Hepatocyte (in vitro differentiated cells): ENCODE data around the gene CLEC2A. TPM values are rescaled to one million over a fixed set of nuclear protein-coding genes. Genes with fewer than 3 reads are reported as not detected.
"Not testable (repeated sequence)": the region's sequence is repeated elsewhere in the genome, so short reads cannot be mapped to it uniquely, and the experiment has no call there.

Experiments
- DNase-seq: peaks from one replicate; pipeline ENCODE4 v3.0.0-alpha.2; 2016; ENCODE audit warnings: low spot score
- H2AFZ ChIP-seq: fragments of 200-600 bp; sonication (generic); 2 replicates; pipeline ENCODE4 v1.6.0; 2016; ENCODE audit warnings: antibody characterized with exemption, mild to moderate bottlenecking
- H3K27ac ChIP-seq: fragments of 200-600 bp; sonication (generic); 2 replicates; pipeline ENCODE4 v1.5.1; 2016; ENCODE audit warnings: mild to moderate bottlenecking
- H3K27me3 ChIP-seq: fragments of 200-600 bp; sonication (generic); 2 replicates; pipeline ENCODE4 v1.6.1; 2016
- H3K36me3 ChIP-seq: fragments of 200-600 bp; sonication (generic); replicated peaks from 2 replicates; pipeline ENCODE4 v1.5.1; 2016; ENCODE audit warnings: low read depth; ENCODE audit not compliant: insufficient read depth
- H3K4me1 ChIP-seq: fragments of 200-600 bp; sonication (generic); 2 replicates; pipeline ENCODE4 v1.5.1; 2016; ENCODE audit warnings: mild to moderate bottlenecking, moderate library complexity; ENCODE audit not compliant: insufficient read depth
- H3K4me2 ChIP-seq: fragments of 200-600 bp; sonication (generic); 2 replicates; pipeline ENCODE4 v1.6.0; 2016
- H3K4me3 ChIP-seq: fragments of 200-600 bp; sonication (generic); 2 replicates; pipeline ENCODE4 v1.5.1; 2016; ENCODE audit warnings: mild to moderate bottlenecking
- H3K79me2 ChIP-seq: fragments of 200-600 bp; sonication (generic); 2 replicates; pipeline ENCODE4 v1.6.0; 2017; ENCODE audit warnings: mild to moderate bottlenecking
- H3K9me2 ChIP-seq: fragments of 200-600 bp; sonication (generic); replicated peaks from 2 replicates; pipeline ENCODE4 v1.6.0; 2017; ENCODE audit warnings: mild to moderate bottlenecking; ENCODE audit not compliant: insufficient read depth
- H3K9me3 ChIP-seq: fragments of 200-600 bp; sonication (generic); 2 replicates; pipeline ENCODE4 v1.5.1; 2016; ENCODE audit warnings: low read depth, mild to moderate bottlenecking
- H4K20me1 ChIP-seq: fragments of 200-600 bp; sonication (generic); 2 replicates; pipeline ENCODE4 v1.6.0; 2016; ENCODE audit warnings: mild to moderate bottlenecking; ENCODE audit not compliant: insufficient read depth, poor library complexity, severe bottlenecking
- CTCF ChIP-seq: fragments of 200-600 bp; sonication (generic); IDR thresholded peaks from 2 replicates; pipeline ENCODE4 v1.5.1; 2016; ENCODE audit warnings: antibody characterized with exemption, mild to moderate bottlenecking; ENCODE audit not compliant: poor library complexity
- EZH2 ChIP-seq: fragments of 200-600 bp; sonication (generic); IDR thresholded peaks from 2 replicates; pipeline ENCODE4 v1.6.1; 2016; ENCODE audit warnings: antibody characterized with exemption, mild to moderate bottlenecking, borderline replicate concordance
- EZH2phosphoT487 ChIP-seq: fragments of 200-600 bp; sonication (generic); IDR thresholded peaks from one replicate; pipeline ENCODE4 v1.6.1; 2018; ENCODE audit warnings: antibody characterized with exemption, mild to moderate bottlenecking, low read depth, moderate library complexity; ENCODE audit not compliant: unreplicated experiment, severe bottlenecking
- WGBS: methylation state at CpG from one replicate; pipeline ENCODE4 v1.1.6; 2016; ENCODE audit warnings: low lambda C conversion rate; ENCODE audit errors: missing lambda C conversion rate; 5-methylcytosine and 5-hydroxymethylcytosine counted together
- polyA plus RNA-seq: library from polyadenylated mRNA; unstranded; fragments of >200 nt; fragmentation: Nextera tagmentation; extraction: Ambion mirVana; gene quantifications from 2 replicates; pipeline ENCODE4 v1.2.1, GENCODE V29; 2016
- total RNA-seq: library from RNA; depleted of rRNA; stranded (reverse); fragments of >200 nt; gene quantifications from 2 replicates; pipeline ENCODE4 v1.2.3, GENCODE V29; 2014

The CLEC2A gene
- total and polyA plus RNA-seq, 2 experiments from 2014 or later = not detected

- Histone ChIP-seq H3K79me2 (no peaks in the 10 kb centered on the region), H3K9me3 (no peaks in the 10 kb centered on the region), H2AFZ (no peak overlapping the region), H3K4me3 (no peak overlapping the region), H4K20me1 (no peaks in the 10 kb centered on the region), H3K4me2 (no peak overlapping the region), H3K9me2 (no peaks in the 10 kb centered on the region), H3K36me3 (no peaks in the 10 kb centered on the region), H3K27ac (no peak overlapping the region), H3K4me1 (no peaks in the 10 kb centered on the region), H3K27me3 (no peaks in the 10 kb centered on the region)
- WGBS = 89% methylated on average over 2 of the region's 2 CpGs
- DNase-seq = no peak
- no peak for TF ChIP-seq EZH2
- no peak for TF ChIP-seq CTCF
- no peak for TF ChIP-seq EZH2phosphoT487
Observed at GRCh38 chr12:9975614-9976013, 43.4 kb upstream of the CLEC2A start.

GRCh38 chr12:9974731-9975130, 42.6 kb upstream of the CLEC2A start:
- H3K9me3 ChIP-seq, H4K20me1 ChIP-seq, H3K4me1 ChIP-seq, H3K4me3 ChIP-seq, H2AFZ ChIP-seq, H3K36me3 ChIP-seq, H3K9me2 ChIP-seq, H3K4me2 ChIP-seq, H3K27me3 ChIP-seq, H3K79me2 ChIP-seq, H3K27ac ChIP-seq, DNase-seq: not testable (repeated sequence)
- 96% methylated on average over 2 of the region's 2 CpGs for WGBS

- no peaks in the 10 kb centered on the region for H3K27me3 ChIP-seq
- H3K79me2 ChIP-seq = no peaks in the 10 kb centered on the region
- no peak overlapping the region for H3K27ac ChIP-seq
- 73% methylated on average over 1 of the region's 1 CpG for WGBS
- H3K4me3 ChIP-seq = no peak overlapping the region
- H3K36me3 ChIP-seq = no peaks in the 10 kb centered on the region
- H3K4me1 ChIP-seq = no peaks in the 10 kb centered on the region
- H2AFZ ChIP-seq = no peak overlapping the region
- TF ChIP-seq EZH2 (no peak), CTCF (no peak), EZH2phosphoT487 (no peak)
- no peaks in the 10 kb centered on the region for H3K9me2 ChIP-seq
- H4K20me1 ChIP-seq = no peaks in the 10 kb centered on the region
- no peak overlapping the region for H3K4me2 ChIP-seq
- no peaks in the 10 kb centered on the region for H3K9me3 ChIP-seq
- no peak for DNase-seq
Observed at GRCh38 chr12:9973949-9974348, 41.8 kb upstream of the CLEC2A start.

GRCh38 chr12:9971181-9971580, 39.0 kb upstream of the CLEC2A start, which contains the start of gene CLEC12A:
Gene CLEC12A (plus strand): TSS chr12:9971409. CDS start chr12:9971597, 188 bp downstream.
- no peaks in the 10 kb centered on the region for H3K9me3 ChIP-seq
- H3K4me1 ChIP-seq = no peaks in the 10 kb centered on the region
- H3K4me2 ChIP-seq = no peak within 1 kb of the TSS
- no peaks in the 10 kb centered on the region for H3K79me2 ChIP-seq
- DNase-seq = no peak
- no peaks in the 10 kb centered on the region for H3K27me3 ChIP-seq
- TF ChIP-seq EZH2 = no peak
- TF ChIP-seq EZH2phosphoT487 = no peak
- no peak for TF ChIP-seq CTCF
- no peaks in the 10 kb centered on the region for H3K9me2 ChIP-seq
- no peak within 1 kb of the TSS for H3K27ac ChIP-seq
- H4K20me1 ChIP-seq = no peaks in the 10 kb centered on the region
- no peak within 1 kb of the TSS for H2AFZ ChIP-seq
- no peak within 1 kb of the TSS for H3K4me3 ChIP-seq
- no peaks in the 10 kb centered on the region for H3K36me3 ChIP-seq
- 39% methylated on average over 1 of the region's 1 CpG for WGBS
